DOHH2 (cell line): ENCODE measurements around the gene CLRN3.

Experiments
- CTCF ChIP-seq: fragments of 200-600 bp; sonication (generic); IDR thresholded peaks from one replicate; pipeline ENCODE4 v1.5.1; 2014; ENCODE audit warnings: antibody characterized with exemption, mild to moderate bottlenecking, low read depth, low read length; ENCODE audit not compliant: poor library complexity, severe bottlenecking
- EZH2phosphoT487 ChIP-seq: fragments of 200-600 bp; sonication (generic); IDR thresholded peaks from 2 replicates; pipeline ENCODE4 v1.6.1; 2017; ENCODE audit warnings: borderline replicate concordance, mild to moderate bottlenecking, antibody characterized with exemption, low read length, moderate library complexity, mixed read lengths

DNA sequence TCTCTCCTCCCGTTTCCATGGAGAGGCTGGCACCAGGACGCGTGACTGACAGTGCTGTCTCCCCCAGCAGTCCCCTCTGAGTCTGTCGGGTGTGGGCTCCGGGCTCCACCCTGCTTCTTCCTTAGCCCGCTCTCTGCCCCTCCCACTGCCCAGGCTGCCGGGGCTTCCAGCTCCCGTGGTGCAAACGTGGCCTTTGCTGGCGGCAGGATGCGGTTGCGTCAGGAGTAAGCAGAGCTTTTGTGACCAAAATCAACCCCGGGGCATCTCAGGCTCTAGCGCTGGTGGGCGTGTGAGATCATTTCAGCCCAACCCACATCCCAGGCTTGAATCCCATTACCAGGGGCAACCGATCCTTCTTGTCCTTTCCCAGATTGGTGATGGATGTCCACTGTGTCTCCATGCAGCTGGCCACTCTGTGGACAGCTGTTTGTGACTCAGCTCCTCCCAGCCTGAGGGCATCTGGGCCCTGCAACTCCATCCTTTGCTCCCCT is 42.4 kb upstream of the CLRN3 start:
- TF ChIP-seq CTCF, result no peak
- TF ChIP-seq EZH2phosphoT487, result no peak
